ENCODE data around the gene PER3.
"Not testable (repeated sequence)": the region's sequence is repeated elsewhere in the genome, so short reads cannot be mapped to it uniquely, and the experiment has no call there.

Gene PER3

GRCh38 chr1:7778133-7778628 is 5.9 kb upstream of the PER3 start:
- no peak for DNase-seq (ENCODE audit: low read depth in 2 of 2)

DNA sequence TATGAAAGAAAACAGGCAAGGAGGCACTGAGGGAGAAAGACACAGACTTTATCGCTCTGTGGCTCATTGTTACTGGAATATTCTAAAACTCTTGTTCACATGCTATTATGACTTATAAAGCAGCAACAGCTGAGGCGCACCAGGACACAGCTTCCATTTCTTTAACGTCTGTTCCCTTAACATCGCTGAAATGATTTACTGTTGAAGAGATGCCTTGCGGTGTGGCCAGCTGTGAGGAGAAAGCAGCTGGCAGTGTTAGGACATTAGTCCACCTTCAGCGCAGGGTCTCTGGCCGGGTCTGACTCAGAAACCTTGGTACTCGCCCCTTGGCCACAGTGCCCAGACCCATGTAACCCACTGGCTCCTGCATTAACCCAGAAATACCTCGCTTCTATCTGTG is 3.1 kb upstream of the PER3 start:
- DNase-seq (ENCODE audit: low read depth in 2 of 2), result no peak

DNA sequence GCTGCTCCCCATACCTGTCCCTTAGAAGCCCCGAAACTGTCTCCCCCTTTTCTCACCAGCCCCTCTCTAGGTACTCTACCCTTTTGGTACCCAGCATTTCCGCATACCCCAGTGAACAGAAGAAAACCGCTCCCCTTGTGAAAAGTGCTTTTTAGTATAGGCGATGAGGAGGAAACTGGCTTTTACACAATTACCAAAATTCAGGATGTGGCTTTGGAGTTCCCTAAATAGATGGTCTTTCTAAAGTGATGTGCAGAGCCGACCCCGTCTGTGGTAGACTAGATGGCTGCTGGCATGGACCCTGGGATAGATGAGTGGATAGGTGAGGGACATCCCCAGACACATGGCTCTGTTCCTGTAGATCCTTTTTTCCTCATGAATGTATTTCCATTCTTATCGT is 2.6 kb upstream of the PER3 start:
- no peak for DNase-seq (ENCODE audit: low read depth in 2 of 2)

- DNase-seq (ENCODE audit: low read depth in 2 of 2), result no peak
Measured at GRCh38 chr1:7781923-7782495, 2.1 kb upstream of the PER3 start.

DNA sequence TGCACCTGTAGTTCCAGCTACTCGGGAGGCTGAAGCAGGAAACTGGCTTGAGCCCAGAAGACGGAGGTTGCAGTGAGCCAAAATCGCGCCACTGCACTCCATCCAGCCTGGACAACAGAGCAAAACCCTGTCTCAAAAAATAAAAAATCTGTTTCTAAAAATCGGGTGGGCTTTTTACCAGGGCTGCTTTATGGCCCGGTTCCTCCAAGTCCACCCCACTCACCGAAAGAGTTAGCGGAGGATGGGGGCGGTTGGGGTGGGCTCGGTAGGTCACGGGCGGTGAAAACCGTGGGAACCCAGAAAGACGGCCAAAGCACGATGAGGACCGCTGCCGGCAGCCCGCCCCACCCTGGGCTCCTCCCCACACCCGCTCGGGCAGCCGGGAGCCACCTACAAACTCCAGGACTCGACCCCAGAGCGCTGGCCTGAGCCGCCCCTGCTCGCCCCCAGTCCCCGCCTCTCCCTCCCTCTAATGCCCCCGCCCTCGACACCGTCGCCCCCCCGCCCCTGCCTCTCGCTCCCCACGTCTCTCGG is 846 bp upstream of the PER3 start:
- DNase-seq (ENCODE audit: low read depth in 2 of 2), result no peak

GRCh38 chr1:7784492-7785071 is 491 bp downstream of the PER3 start:
- DNase-seq (ENCODE audit: low read depth in 2 of 2), result no peak

- no peak for DNase-seq (ENCODE audit: low read depth in 2 of 2)
Measured at GRCh38 chr1:7785108-7785507, 1.0 kb downstream of the PER3 start.

- no peak for DNase-seq (ENCODE audit: low read depth in 2 of 2)
Measured at GRCh38 chr1:7786795-7787194, 2.7 kb downstream of the PER3 start.

DNA sequence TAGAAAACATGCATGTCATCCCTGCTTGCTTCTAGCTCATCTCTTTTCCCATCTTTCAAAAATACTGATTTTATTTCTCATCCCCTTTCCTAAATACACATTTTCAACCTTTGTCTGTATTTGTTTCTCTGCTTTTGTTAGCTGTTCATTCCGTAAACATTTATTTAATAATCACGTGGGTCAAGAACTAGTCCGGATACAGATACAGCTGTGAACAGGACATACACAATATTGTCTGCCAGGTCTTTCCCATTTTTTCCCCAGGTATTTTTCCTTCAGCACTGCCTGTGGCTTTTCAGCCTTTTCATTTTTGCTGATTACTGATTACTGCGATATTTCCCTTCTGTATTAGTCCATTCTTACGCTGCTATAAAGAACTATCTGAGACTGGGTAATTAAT is 5.7 kb downstream of the PER3 start:
- no peak for DNase-seq (ENCODE audit: low read depth in 2 of 2)

DNA sequence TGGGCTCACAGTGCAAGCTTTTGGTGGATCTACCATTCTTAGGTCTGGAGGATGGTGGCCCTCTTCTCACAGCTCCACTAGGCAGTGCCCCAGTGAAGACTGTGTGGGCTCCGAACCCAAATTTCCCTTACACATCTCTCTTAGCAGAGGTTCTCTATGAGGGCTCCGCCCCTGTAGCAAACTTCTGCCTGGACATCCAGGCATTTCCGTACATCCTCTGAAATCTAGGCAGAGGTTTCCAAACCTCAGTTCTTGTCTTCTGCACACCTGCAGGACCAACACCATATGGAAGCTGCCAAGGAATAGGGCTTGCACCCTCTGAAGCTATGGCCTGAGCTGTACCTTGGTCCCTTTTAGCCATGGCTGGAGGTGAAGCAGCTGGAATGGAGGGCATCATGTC is 6.9 kb downstream of the PER3 start:
- DNase-seq (ENCODE audit: low read depth in 2 of 2), result not testable (repeated sequence)

- DNase-seq (ENCODE audit: low read depth in 2 of 2), result no peak
Measured at GRCh38 chr1:7795406-7795805, 11.3 kb downstream of the PER3 start.

DNA sequence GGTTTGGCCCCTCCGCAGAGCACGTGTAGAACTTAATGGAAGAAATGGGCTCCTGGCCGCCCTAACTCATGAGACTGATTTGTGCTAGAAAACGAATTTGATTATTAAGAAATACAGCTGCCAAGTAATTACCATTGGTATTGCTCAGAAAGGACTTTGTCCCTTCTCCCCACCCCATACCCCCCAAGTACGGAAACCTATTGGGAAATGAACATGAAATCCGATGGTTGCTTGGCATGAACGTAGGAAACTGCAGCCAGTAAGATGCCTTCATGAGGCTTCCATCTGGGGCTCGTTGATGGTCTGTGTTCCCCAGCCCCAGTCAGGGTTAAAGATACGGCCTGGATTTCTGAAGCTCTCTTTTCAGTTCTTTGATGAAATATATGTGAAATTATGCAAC is 21.4 kb downstream of the PER3 start:
- no peak for DNase-seq (ENCODE audit: low read depth in 2 of 2)

GRCh38 chr1:7808253-7808844 is 24.3 kb downstream of the PER3 start:
- DNase-seq (ENCODE audit: low read depth in 2 of 2), result no peak

DNA sequence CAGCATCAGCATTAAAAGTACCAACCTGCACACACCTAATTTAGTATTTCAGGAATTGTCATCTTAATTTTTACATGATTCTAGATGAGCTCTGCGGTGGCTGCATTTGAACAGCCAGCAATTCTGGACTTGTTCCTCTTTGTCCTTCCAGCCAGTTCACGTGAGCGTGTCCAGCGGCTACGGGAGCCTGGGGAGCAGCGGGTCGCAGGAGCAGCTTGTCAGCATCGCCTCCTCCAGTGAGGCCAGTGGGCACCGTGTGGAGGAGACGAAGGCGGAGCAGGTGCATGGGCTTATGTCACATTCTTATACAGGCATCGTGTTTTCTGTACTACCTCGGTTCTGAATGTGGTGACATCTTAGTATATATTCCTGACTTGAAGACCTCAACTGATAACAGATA is 25.7 kb downstream of the PER3 start:
- no peak for DNase-seq (ENCODE audit: low read depth in 2 of 2)

DNA sequence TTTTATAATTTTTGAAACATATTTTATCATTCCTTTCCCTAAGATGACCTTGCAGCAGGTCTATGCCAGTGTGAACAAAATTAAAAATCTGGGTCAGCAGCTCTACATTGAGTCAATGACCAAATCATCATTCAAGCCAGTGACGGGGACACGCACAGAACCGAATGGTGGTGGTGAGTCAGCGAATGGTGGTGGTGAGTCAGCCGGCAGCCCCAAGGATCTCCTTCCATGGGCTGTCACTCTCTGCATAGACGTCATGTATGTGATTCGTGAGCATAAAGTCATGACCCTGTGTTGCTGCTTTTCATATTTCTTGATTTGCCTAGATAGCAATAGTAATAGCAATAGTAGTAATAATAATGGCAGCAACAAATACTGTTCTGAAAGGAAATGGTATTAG is 26.3 kb downstream of the PER3 start:
- no peak for DNase-seq (ENCODE audit: low read depth in 2 of 2)

GRCh38 chr1:7811476-7811875 is 27.4 kb downstream of the PER3 start:
- no peak for DNase-seq (ENCODE audit: low read depth in 2 of 2)

GRCh38 chr1:7813677-7814373 is 29.7 kb downstream of the PER3 start:
- DNase-seq (ENCODE audit: low read depth in 2 of 2), result no peak

GRCh38 chr1:7821282-7821681 is 37.2 kb downstream of the PER3 start:
- DNase-seq (ENCODE audit: low read depth in 2 of 2), result no peak

GRCh38 chr1:7824701-7825100 is 40.6 kb downstream of the PER3 start:
- DNase-seq (ENCODE audit: low read depth in 2 of 2), result no peak

GRCh38 chr1:7826363-7826762 is 42.3 kb downstream of the PER3 start:
- DNase-seq (ENCODE audit: low read depth in 2 of 2), result no peak

DNA sequence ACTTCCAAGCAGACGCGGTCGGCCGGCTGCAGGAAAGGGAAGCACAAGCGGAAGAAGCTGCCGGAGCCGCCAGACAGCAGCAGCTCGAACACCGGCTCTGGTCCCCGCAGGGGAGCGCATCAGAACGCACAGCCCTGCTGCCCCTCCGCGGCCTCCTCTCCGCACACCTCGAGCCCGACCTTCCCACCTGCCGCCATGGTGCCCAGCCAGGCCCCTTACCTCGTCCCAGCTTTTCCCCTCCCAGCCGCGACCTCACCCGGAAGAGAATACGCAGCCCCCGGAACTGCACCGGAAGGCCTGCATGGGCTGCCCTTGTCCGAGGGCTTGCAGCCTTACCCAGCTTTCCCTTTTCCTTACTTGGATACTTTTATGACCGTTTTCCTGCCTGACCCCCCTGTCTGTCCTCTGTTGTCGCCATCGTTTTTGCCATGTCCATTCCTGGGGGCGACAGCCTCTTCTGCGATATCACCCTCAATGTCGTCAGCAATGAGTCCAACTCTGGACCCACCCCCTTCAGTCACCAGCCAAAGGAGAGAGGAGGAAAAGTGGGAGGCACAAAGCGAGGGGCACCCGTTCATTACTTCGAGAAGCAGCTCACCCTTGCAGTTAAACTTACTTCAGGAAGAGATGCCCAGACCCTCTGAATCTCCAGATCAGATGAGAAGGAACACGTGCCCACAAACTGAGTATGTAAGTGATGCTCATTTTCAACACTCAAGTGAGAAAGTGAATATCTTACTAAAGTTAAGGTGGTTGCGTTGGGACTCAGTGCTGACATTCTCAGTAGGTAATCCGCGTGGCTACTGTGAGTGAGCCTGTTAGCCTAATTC is 43.2 kb downstream of the PER3 start:
- DNase-seq (ENCODE audit: low read depth in 2 of 2), result peak in 1 of 2 donors; percentile 0

DNA sequence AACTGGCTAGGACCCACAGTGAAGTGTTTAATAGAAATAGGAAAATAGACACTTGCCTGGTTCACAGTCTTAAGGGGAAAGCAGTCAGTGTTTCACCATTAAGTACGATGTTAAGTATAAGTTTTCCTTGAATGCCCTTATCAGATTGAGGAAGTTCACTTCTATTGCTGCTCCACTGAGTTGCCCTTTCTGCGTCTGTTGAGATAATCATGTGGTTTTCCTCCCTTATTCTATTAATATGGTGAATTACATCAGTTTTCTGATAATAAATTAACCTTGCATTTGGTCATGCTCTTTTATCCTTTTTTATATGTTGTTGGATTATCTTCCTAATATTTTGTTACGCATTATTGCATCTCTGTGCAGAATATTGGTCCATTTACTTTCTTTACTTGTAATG is 47.4 kb downstream of the PER3 start:
- DNase-seq (ENCODE audit: low read depth in 2 of 2), result no peak

All from activated CD8-positive, alpha-beta memory T cell treated with anti-CD3 and anti-CD28 coated beads for 4 hours (primary cell).